ENCODE data around the gene SSB. TPM values are rescaled to one million over a fixed set of nuclear protein-coding genes. Genes with fewer than 3 reads are reported as not detected.

SSB gene
- total and polyA plus RNA-seq, 9 of the 15 experiments (the other 6 are each of a cell fraction or from before 2014, with no cell fraction given), result 317 to 849 (median 515) TPM

DNA sequence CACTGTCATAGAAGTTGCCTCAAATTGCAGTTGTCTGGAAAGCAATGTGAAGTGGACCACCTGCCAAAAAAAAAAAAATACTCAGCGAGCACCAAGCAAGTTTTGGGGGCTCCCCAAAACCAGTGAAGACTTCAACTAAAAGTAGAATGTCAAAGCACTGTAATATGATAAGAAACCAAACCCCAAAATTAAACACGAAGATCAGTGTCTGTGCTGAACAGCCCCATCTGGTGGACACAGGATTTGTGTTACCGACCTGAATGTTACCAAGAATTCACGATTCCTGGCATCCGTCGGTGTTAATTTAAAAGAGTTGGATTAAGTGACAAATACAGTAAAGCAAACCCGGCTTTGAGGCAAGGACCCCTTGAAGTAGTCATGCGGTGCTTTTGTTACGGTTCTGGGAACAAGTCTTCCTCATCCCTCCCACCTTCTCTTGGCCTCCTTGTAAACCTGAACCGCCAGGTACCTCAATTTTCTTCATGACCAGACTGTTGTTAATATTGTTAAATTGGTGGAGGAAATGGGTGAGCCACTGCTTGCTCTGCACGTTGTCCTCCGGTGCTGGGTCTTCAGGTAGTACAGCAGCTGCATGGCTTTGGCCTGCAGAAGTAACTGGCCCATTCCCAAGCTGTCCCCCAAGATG, 31.3 kb upstream of the SSB start (continued):
- TF ChIP-seq TEAD4 (IDR thresholded peaks at IDR 0.05; ENCODE audit: low read length), result 0 out of 2 replicates have a peak, but pooled peaks have one; percentile 16
- no peak for TF ChIP-seq TEAD4 (CRISPR knock-in tag; IDR thresholded peaks at IDR 0.05; ENCODE audit: borderline replicate concordance)
- no peak for TF ChIP-seq NCOA2 (IDR thresholded peaks at IDR 0.05; ENCODE audit: partially characterized antibody in 2 of 2)
- TF ChIP-seq TRIM24 (IDR thresholded peaks at IDR 0.05), result no peak
- no peak for TF ChIP-seq L3MBTL2 (IDR thresholded peaks at IDR 0.05)
- TF ChIP-seq MECOM (CRISPR knock-in tag; IDR thresholded peaks at IDR 0.05), result no peak
- no peak for TF ChIP-seq ZNF695 (CRISPR knock-in tag; IDR thresholded peaks at IDR 0.05)
- TF ChIP-seq MYC (IDR thresholded peaks at IDR 0.05; ENCODE audit: low read depth, low read length), result no peak
- TF ChIP-seq MYC (CRISPR knock-in tag; IDR thresholded peaks at IDR 0.05; ENCODE audit: borderline replicate concordance, low read depth), result no peak
- TF ChIP-seq CTBP1 (IDR thresholded peaks at IDR 0.05; ENCODE audit: borderline replicate concordance), result 0 out of 2 replicates have a peak, but pooled peaks have one; percentile 22
- TF ChIP-seq, protein P1, sequence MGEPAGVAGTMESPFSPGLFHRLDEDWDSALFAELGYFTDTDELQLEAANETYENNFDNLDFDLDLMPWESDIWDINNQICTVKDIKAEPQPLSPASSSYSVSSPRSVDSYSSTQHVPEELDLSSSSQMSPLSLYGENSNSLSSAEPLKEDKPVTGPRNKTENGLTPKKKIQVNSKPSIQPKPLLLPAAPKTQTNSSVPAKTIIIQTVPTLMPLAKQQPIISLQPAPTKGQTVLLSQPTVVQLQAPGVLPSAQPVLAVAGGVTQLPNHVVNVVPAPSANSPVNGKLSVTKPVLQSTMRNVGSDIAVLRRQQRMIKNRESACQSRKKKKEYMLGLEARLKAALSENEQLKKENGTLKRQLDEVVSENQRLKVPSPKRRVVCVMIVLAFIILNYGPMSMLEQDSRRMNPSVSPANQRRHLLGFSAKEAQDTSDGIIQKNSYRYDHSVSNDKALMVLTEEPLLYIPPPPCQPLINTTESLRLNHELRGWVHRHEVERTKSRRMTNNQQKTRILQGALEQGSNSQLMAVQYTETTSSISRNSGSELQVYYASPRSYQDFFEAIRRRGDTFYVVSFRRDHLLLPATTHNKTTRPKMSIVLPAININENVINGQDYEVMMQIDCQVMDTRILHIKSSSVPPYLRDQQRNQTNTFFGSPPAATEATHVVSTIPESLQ (CRISPR knock-in tag; IDR thresholded peaks at IDR 0.05), result no peak
- TF ChIP-seq TCFL5 (CRISPR knock-in tag; conservative IDR thresholded peaks at IDR 0.05), result no peak
- TF ChIP-seq, protein P2, sequence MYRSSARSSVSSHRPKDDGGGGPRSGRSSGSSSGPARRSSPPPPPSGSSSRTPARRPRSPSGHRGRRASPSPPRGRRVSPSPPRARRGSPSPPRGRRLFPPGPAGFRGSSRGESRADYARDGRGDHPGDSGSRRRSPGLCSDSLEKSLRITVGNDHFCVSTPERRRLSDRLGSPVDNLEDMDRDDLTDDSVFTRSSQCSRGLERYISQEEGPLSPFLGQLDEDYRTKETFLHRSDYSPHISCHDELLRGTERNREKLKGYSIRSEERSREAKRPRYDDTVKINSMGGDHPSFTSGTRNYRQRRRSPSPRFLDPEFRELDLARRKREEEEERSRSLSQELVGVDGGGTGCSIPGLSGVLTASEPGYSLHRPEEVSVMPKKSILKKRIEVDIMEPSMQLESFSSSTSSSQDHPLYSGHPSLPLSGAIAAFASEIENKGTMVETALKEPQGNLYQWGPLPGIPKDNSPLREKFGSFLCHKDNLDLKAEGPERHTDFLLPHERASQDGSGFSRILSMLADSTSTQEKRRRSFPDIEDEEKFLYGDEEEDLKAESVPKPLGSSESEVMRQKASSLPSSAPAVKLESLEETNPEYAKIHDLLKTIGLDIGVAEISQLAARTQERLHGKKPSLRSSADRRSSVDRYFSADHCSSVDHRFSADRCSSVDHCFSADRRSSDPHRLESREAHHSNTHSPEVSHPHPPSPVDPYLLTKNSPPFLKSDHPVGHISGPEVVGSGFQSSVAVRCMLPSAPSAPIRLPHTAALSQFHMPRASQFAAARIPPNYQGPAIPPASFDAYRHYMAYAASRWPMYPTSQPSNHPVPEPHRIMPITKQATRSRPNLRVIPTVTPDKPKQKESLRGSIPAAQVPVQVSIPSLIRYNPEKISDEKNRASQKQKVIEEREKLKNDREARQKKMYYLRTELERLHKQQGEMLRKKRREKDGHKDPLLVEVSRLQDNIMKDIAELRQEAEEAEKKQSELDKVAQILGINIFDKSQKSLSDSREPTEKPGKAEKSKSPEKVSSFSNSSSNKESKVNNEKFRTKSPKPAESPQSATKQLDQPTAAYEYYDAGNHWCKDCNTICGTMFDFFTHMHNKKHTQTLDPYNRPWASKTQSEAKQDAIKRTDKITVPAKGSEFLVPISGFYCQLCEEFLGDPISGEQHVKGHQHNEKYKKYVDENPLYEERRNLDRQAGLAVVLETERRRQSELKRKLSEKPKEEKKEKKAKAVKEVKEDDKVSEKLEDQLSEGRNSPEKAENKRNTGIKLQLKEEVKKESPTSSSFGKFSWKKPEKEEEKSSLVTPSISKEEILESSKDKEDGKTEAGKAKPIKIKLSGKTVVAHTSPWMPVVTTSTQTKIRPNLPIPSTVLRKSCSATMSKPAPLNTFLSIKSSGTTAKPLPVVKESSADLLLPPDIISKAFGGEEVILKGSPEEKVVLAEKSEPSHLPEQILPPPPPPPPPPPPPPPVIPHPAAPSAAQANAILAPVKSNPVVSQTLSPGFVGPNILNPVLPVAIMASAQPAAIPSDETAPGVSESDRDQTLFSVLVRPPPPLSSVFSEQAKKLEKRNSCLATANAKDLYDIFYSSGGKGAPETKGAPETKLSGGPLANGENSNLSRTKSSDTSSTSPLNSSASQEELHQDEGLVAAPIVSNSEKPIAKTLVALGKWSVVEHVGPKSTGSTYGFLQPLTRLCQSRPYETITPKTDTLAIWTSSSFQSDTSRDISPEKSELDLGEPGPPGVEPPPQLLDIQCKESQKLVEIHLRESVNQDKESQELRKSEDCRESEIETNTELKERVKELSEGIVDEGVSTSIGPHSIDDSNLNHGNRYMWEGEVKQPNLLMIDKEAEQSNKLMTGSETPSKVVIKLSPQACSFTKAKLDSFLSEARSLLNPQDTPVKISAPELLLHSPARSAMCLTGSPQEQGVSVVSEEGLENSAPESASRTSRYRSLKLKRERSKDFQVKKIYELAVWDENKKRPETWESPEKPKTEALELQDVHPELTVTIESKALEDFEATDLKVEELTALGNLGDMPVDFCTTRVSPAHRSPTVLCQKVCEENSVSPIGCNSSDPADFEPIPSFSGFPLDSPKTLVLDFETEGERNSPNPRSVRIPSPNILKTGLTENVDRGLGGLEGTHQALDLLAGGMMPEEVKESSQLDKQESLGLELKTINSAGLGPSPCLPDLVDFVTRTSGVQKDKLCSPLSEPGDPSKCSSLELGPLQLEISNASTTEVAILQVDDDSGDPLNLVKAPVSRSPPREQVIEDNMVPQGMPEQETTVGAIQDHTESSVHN (IDR thresholded peaks at IDR 0.05; ENCODE audit: borderline replicate concordance in 1 of 2, low read depth in 1 of 2), result no peak
- no peak for TF ChIP-seq LCOR (CRISPR knock-in tag; IDR thresholded peaks at IDR 0.05)
- no peak for TF ChIP-seq HEY1 (CRISPR knock-in tag; IDR thresholded peaks at IDR 0.05; ENCODE audit: borderline replicate concordance)
- no peak for TF ChIP-seq ZNF717 (CRISPR knock-in tag; IDR thresholded peaks at IDR 0.05)
- no peak for TF ChIP-seq SMARCC2 (IDR thresholded peaks at IDR 0.05; ENCODE audit: low read depth)
- TF ChIP-seq ZFPM2 (CRISPR knock-in tag; IDR thresholded peaks at IDR 0.05), result no peak
- TF ChIP-seq ZNF696 (CRISPR knock-in tag; conservative IDR thresholded peaks at IDR 0.05), result no peak
- no peak for TF ChIP-seq POLR2A (conservative IDR thresholded peaks at IDR 0.05)
- TF ChIP-seq KLF13 (tag; IDR thresholded peaks at IDR 0.05; ENCODE audit: borderline replicate concordance, low read depth), result no peak
